Activated B cell treated with CpG ODN at 0.5 μM for 24 hours (primary cell): Measurements from ENCODE around the gene NUMBL. TPM values are rescaled to one million over a fixed set of nuclear protein-coding genes. Genes with fewer than 3 reads are reported as not detected.

Experiments used
- ATAC-seq: fragments of 200-7000 bp; cut with Tn5 transposase; one replicate; pipeline ENCODE4 v1.10.0; 2021; ENCODE audit warnings: low read depth, mild to moderate bottlenecking, moderate library complexity
- CTCF ChIA-PET: fragments of 350-600 bp; sonication (Branson Sonifier 250); formaldehyde crosslinking; loops from one replicate; lab custom pipeline; 2021; ENCODE audit warnings: antibody characterized with exemption; lab: Charles Lee
- POLR2A ChIA-PET: fragments of 350-600 bp; sonication (Branson Sonifier 250); formaldehyde crosslinking; loops from one replicate; lab custom pipeline; 2021; ENCODE audit warnings: antibody characterized with exemption; lab: Charles Lee
- DNase-seq: peaks from one replicate; pipeline ENCODE4 v3.0.0; 2022
- H3K27ac Mint-ChIP-seq: one replicate; pipeline ENCODE4 v1.8.0; 2020; ENCODE audit warnings: mixed read lengths
- H3K27me3 Mint-ChIP-seq: one replicate; pipeline ENCODE4 v1.8.0; 2021; ENCODE audit warnings: mixed read lengths
- H3K36me3 Mint-ChIP-seq: one replicate; pipeline ENCODE4 v1.8.0; 2021; ENCODE audit warnings: low read depth, mixed read lengths
- H3K4me1 Mint-ChIP-seq: one replicate; pipeline ENCODE4 v1.8.0; 2021; ENCODE audit warnings: mixed read lengths
- H3K4me3 Mint-ChIP-seq: one replicate; pipeline ENCODE4 v1.8.0; 2020; ENCODE audit warnings: mild to moderate bottlenecking, mixed read lengths
- H3K9me3 Mint-ChIP-seq: one replicate; pipeline ENCODE4 v1.8.0; 2020; ENCODE audit warnings: mixed read lengths
- intact Hi-C: fragments of 100-400 bp; cut with micrococcal nuclease; formaldehyde crosslinking; loops from one replicate; pipeline ENCODE4 v1.15.1; 2024
- total RNA-seq: library from RNA; stranded (reverse); gene quantifications from 2 replicates; pipeline ENCODE4 v1.2.3, GENCODE V29; 2022
- TF ChIP-seq, protein P1 (sequence below): fragments of 200-600 bp; IDR thresholded peaks from one replicate; pipeline ENCODE4 v1.8.0; 2022; ENCODE audit warnings: antibody characterized with exemption, mild to moderate bottlenecking

The NUMBL gene
- total RNA-seq, 1 donor from 2014 or later: 11.8 TPM

DNA sequence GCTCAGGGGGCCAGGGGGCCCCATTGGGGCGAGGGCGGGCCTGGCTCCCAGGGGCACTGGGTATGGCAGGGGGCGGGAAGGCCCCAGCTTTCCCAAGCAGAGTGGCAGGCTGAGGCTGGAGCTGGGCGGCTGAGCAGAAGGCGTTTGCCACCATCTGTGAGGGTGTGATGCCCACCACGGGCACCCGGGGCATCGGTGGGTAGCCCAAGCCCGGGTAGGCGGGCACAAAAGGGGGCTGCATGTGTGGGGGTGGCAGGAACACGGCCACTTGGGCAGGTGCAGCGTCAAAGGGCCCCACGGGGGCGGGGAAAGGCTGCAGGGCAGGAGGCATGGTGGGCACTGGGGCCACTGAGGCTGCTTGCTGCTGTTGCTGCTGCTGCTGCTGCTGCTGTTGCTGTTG is 22.8 kb downstream of the NUMBL start:
- ATAC-seq (no peak), DNase-seq (no peak)
- Mint-ChIP-seq H3K36me3 (peaks cover 24% of the 10 kb centered on the region), H3K4me1 (peaks cover 13% of the 10 kb centered on the region), H3K9me3 (peaks cover 7% of the 10 kb centered on the region), H3K27ac (no peak overlapping the region), H3K4me3 (no peak overlapping the region), H3K27me3 (no peaks in the 10 kb centered on the region)
- ChIA-PET POLR2A (interaction anchor here (0.6 kb wide), 1 partner anchor 153 kb away, joined by 8 read pairs; no protein-coding TSS in a partner anchor), CTCF (no interaction called here)
- intact Hi-C loops: no loop called here
- TF ChIP-seq, protein P1, sequence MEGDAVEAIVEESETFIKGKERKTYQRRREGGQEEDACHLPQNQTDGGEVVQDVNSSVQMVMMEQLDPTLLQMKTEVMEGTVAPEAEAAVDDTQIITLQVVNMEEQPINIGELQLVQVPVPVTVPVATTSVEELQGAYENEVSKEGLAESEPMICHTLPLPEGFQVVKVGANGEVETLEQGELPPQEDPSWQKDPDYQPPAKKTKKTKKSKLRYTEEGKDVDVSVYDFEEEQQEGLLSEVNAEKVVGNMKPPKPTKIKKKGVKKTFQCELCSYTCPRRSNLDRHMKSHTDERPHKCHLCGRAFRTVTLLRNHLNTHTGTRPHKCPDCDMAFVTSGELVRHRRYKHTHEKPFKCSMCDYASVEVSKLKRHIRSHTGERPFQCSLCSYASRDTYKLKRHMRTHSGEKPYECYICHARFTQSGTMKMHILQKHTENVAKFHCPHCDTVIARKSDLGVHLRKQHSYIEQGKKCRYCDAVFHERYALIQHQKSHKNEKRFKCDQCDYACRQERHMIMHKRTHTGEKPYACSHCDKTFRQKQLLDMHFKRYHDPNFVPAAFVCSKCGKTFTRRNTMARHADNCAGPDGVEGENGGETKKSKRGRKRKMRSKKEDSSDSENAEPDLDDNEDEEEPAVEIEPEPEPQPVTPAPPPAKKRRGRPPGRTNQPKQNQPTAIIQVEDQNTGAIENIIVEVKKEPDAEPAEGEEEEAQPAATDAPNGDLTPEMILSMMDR: no peak

DNA sequence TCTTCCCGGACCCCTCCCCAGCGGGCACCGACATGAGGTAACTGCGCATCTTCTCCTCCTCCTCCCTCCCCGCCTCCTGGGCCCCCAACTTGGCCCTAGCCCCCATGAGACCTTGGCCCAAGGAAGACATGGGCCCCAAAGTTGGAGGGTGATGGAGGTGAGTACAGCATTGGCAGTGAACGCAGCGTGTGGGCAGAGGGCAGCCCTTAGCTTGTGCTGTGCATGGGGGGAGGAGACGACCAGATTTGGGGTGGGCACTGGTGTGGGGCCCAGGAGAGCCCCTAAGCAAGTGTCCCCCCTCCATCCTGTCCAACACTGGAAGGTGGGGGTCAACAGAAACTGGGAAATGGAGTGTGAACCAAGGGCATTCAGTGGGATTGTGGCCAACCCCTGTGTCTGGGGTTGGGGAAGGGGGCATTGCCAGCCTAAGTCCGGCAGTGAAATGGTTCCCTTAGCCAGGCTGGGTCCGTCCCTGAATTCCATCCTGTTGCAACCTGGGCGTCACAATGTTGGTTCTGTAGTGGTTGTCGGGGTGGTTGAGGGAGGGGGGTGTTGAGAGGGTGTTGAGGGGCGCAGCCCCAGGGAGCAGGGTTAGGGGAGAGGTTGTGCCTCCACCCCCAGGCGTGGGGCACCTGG is 23.5 kb downstream of the NUMBL start:
- ChIA-PET CTCF (no interaction called here), POLR2A (no interaction called here)
- ATAC-seq (no peak), DNase-seq (no peak)
- TF ChIP-seq, protein P1: no peak
- no peak overlapping the region for H3K4me3 Mint-ChIP-seq
- peaks cover 17% of the 10 kb centered on the region for H3K4me1 Mint-ChIP-seq
- no peaks in the 10 kb centered on the region for H3K27me3 Mint-ChIP-seq
- intact Hi-C loops: no loop called here
- H3K9me3 Mint-ChIP-seq: peaks cover 7% of the 10 kb centered on the region
- no peak overlapping the region for H3K27ac Mint-ChIP-seq
- peaks cover 24% of the 10 kb centered on the region for H3K36me3 Mint-ChIP-seq

DNA sequence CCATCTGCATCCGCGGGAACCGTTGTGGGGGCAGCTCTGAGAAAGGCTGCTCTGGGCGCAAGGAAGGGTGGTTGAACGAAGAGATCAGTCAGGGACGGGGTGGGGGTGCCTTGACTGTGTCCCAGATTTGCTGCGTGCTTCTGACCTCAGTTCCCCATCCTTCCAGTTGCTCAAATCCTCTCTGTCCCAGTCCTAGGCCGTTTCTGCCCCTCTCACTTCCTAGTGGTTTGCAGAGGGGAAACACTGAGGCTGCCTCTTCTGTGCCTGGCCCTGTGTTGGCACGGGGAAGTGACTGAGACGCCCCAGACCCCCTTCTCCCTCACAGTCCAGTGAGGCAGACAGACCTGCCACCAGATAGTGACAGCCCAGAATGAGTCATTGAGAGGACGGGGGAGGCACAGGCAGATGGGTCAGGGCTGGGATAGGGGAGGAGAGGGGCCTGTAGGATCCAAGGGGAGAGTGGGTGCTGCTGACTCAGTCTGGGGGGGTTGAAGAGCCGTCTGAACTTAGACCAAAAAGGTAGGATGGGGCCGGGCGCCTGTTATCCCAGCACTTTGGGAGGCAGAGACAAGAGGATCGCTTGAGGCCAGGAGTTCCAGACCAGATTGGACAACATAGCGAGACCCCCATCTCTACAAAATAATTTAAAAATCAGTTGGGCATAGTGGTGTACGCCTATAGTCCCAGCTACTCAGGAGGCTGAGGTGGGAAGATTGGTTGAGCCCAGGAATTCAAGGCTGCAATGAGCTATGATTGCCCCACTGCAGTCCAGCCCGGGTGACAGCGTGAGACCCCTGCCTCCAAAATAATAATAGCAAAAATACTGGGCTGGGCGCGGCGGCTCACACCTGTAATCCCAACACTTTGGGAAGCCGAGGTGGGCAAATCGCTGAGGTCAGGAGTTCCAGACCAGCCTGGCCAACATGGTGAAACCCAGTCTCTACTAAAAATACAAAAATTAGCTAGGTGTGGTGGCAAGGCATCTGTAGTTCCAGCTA is 26.5 kb downstream of the NUMBL start:
- intact Hi-C loops: loop anchor here (1.0 to 5.0 kb wide), 6 partner anchors 26 to 463 kb away; partner anchors contain the start of genes ACTMAP, COQ8B and NUMBL
- DNase-seq (no peak), ATAC-seq (peak; percentile 7)
- H3K27me3 Mint-ChIP-seq: no peaks in the 10 kb centered on the region
- peaks cover 7% of the 10 kb centered on the region for H3K36me3 Mint-ChIP-seq
- peak overlapping the region; percentile 85 for H3K4me3 Mint-ChIP-seq
- TF ChIP-seq, protein P1: no peak
- peaks cover 17% of the 10 kb centered on the region for H3K4me1 Mint-ChIP-seq
- H3K9me3 Mint-ChIP-seq: peaks cover 2% of the 10 kb centered on the region
- CTCF ChIA-PET: interaction anchor here (0.7 to 3.6 kb wide), 16 partner anchors 18 to 600 kb away, joined by 3 to 54 read pairs (median 4); partner anchors contain the start of genes ACTMAP, COQ8B, EGLN2 and HNRNPUL1
- peak overlapping the region; percentile 76 for H3K27ac Mint-ChIP-seq
- POLR2A ChIA-PET: interaction anchor here (0.6 to 2.7 kb wide), 12 partner anchors 24 to 647 kb away, joined by 3 to 51 read pairs (median 5); partner anchors contain the start of genes ACTMAP, COQ8B, EGLN2 and HNRNPUL1

DNA sequence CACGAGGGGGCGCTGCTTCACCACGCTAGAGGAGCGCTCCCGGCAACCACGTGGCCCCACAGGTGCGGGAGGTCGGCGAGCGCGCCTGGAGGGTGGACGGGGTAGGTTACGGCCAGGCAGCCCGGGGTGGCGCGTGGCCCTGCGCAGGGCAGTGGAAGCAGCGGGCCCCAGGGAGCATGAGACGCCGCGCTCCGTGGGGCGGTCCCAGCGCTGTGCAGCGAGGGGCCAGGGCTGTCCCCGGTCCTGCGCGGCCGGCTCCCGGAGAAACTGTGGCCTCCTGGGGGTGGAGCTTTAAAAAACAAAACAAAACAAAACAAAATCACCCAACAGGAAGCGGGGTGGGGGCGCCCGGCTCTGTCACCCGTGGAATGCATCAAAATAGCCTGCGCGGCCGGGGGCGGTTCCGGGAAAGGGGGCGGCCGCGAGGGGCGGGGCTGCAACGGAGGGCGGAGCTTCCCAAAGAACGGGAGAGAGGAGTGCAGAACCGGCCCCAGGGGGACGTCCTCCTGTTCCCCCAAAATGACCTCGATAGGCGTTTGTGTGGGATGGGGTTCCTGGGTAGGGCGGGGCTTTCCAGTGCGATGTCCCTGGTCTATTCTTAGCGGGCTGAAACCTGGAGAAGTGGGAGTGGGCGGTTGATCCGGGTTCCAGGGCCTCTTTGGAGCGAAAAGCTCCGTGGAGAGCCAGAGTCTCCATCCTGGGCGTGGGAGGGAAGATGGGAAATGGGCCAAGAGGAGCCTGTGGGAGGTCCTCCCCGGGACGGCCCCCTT is 27.3 kb downstream of the NUMBL start:
- Mint-ChIP-seq H3K36me3 (peaks cover 4% of the 10 kb centered on the region), H3K27me3 (no peaks in the 10 kb centered on the region), H3K4me1 (peaks cover 17% of the 10 kb centered on the region), H3K9me3 (no peaks in the 10 kb centered on the region), H3K4me3 (peak overlapping the region; percentile 85), H3K27ac (peak overlapping the region; percentile 76)
- TF ChIP-seq, protein P1: peak; percentile 68
- intact Hi-C loops: loop anchor here (1.0 to 5.0 kb wide), 10 partner anchors 27 to 645 kb away; partner anchors contain the start of genes ACTMAP, COQ8B and NUMBL
- ATAC-seq (peak; percentile 91), DNase-seq (peak; percentile 95)
- POLR2A ChIA-PET: interaction anchor here (0.6 to 2.7 kb wide), 10 partner anchors 24 to 601 kb away, joined by 3 to 51 read pairs (median 6); partner anchors contain the start of genes ACTMAP, COQ8B, EGLN2 and HNRNPUL1
- CTCF ChIA-PET: interaction anchor here (0.7 to 3.6 kb wide), 16 partner anchors 17 to 601 kb away, joined by 3 to 54 read pairs (median 4); partner anchors contain the start of genes ACTMAP, COQ8B, EGLN2 and HNRNPUL1
